ENCODE results near the gene COG7. TPM values are rescaled to one million over a fixed set of nuclear protein-coding genes. Genes with fewer than 3 reads are reported as not detected.

Gene COG7
- total RNA-seq, 1 experiment from 2014 or later = 22.6 TPM

- DNase-seq (ENCODE audit: low spot score) (no peak), ATAC-seq (no peak)
- H3K27ac Mint-ChIP-seq = no peak overlapping the region; the same call in 1 of the 2 replicates
- H3K36me3 Mint-ChIP-seq = peaks cover 91% of the 10 kb centered on the region
- H3K4me1 Mint-ChIP-seq = no peaks in the 10 kb centered on the region
- CTCF ChIA-PET = no interaction called here
- POLR2A ChIA-PET = no interaction called here
- H3K27me3 Mint-ChIP-seq (ENCODE audit: low read depth) = no peaks in the 10 kb centered on the region
- H3K4me3 Mint-ChIP-seq = no peak overlapping the region
- H3K9me3 Mint-ChIP-seq = no peaks in the 10 kb centered on the region
- TF ChIP-seq GTF2I (CRISPR knock-in tag; conservative IDR thresholded peaks at IDR 0.05) = no peak
- TF ChIP-seq ETV6 (CRISPR knock-in tag; IDR thresholded peaks at IDR 0.05) = no peak
- TF ChIP-seq E2F1 (CRISPR knock-in tag; IDR thresholded peaks at IDR 0.05) = no peak
- TF ChIP-seq ZNF423 (CRISPR knock-in tag; IDR thresholded peaks at IDR 0.05) = no peak
- TF ChIP-seq TEAD1 (CRISPR knock-in tag; IDR thresholded peaks at IDR 0.05) = no peak
- TF ChIP-seq HMGXB4 (CRISPR knock-in tag; IDR thresholded peaks at IDR 0.05) = no peak
- no peak for TF ChIP-seq RELA (CRISPR knock-in tag; IDR thresholded peaks at IDR 0.05; ENCODE audit: borderline replicate concordance)
- TF ChIP-seq ZMAT4 (CRISPR knock-in tag; IDR thresholded peaks at IDR 0.05) = no peak
- TF ChIP-seq E2F4 (CRISPR knock-in tag; IDR thresholded peaks at IDR 0.05; ENCODE audit: borderline replicate concordance, low read depth) = no peak
These were observed 25.6 kb upstream of the COG7 start for GRCh38 chr16:23478566-23478965.

- no peak for ATAC-seq
- H3K36me3 Mint-ChIP-seq = peaks cover 70% of the 10 kb centered on the region
- ChIA-PET POLR2A (no interaction called here), CTCF (no interaction called here)
- DNase-seq (ENCODE audit: low spot score) = no peak
- no peaks in the 10 kb centered on the region for H3K27me3 Mint-ChIP-seq (ENCODE audit: low read depth)
- no peak overlapping the region for H3K27ac Mint-ChIP-seq
- no peaks in the 10 kb centered on the region for H3K9me3 Mint-ChIP-seq
- no peaks in the 10 kb centered on the region for H3K4me1 Mint-ChIP-seq
- no peak overlapping the region for H3K4me3 Mint-ChIP-seq
- TF ChIP-seq ATF6 (CRISPR knock-in tag; IDR thresholded peaks at IDR 0.05) (no peak), FOXJ3 (CRISPR knock-in tag; IDR thresholded peaks at IDR 0.05; ENCODE audit: borderline replicate concordance) (no peak), TEAD1 (CRISPR knock-in tag; IDR thresholded peaks at IDR 0.05) (no peak), MLX (CRISPR knock-in tag; IDR thresholded peaks at IDR 0.05) (no peak), ZNF281 (CRISPR knock-in tag; IDR thresholded peaks at IDR 0.05) (no peak), E2F5 (CRISPR knock-in tag; IDR thresholded peaks at IDR 0.05) (no peak), NR3C1 (CRISPR knock-in tag; conservative IDR thresholded peaks at IDR 0.05; ENCODE audit: low read depth) (no peak), PRRX2 (CRISPR knock-in tag; IDR thresholded peaks at IDR 0.05) (no peak), IRF2 (CRISPR knock-in tag; IDR thresholded peaks at IDR 0.05; ENCODE audit: borderline replicate concordance, low read depth) (no peak), ZSCAN18 (CRISPR knock-in tag; IDR thresholded peaks at IDR 0.05) (no peak), CTCF (IDR thresholded peaks at IDR 0.05) (no peak), SMAD3 (CRISPR knock-in tag; IDR thresholded peaks at IDR 0.05; ENCODE audit: borderline replicate concordance) (no peak), ATF1 (CRISPR knock-in tag; IDR thresholded peaks at IDR 0.05) (no peak), ZNF121 (CRISPR knock-in tag; IDR thresholded peaks at IDR 0.05) (no peak)
These were observed 23.3 kb upstream of the COG7 start for GRCh38 chr16:23476289-23476688.
